ENCODE data around the gene CRYBG1.

- TF ChIP-seq EZH2 (optimal IDR thresholded peaks at IDR 0.05; ENCODE audit: low read depth, low read length) (no peak), CTCF (IDR thresholded peaks at IDR 0.05; ENCODE audit: low read length) (no peak)
Measured at GRCh38 chr6:106572436-106572835, 211.9 kb downstream of the CRYBG1 start.
